Activated CD4-positive, alpha-beta T cell treated with anti-CD3 and anti-CD28 coated beads, Interleukin-2, amount 10 ng/mL, durations not matched to agents 24 days and 14 days (primary cell): ENCODE data around the gene LIPA. TPM values are rescaled to one million over a fixed set of nuclear protein-coding genes. Genes with fewer than 3 reads are reported as not detected.
"Not testable (repeated sequence)": the region's sequence is repeated elsewhere in the genome, so short reads cannot be mapped to it uniquely, and the experiment has no call there.

Experiments used
- DNase-seq: peaks from one replicate; pipeline ENCODE4 v3.0.0; 2022
- H3K27ac Mint-ChIP-seq: one replicate; pipeline ENCODE4 v1.8.0; 2022; ENCODE audit warnings: mild to moderate bottlenecking, mixed read lengths
- H3K27me3 Mint-ChIP-seq: one replicate; pipeline ENCODE4 v1.8.0; 2022; ENCODE audit warnings: mixed read lengths
- H3K36me3 Mint-ChIP-seq: one replicate; pipeline ENCODE4 v1.8.0; 2022; ENCODE audit warnings: low read depth, mild to moderate bottlenecking, mixed read lengths
- H3K4me1 Mint-ChIP-seq: one replicate; pipeline ENCODE4 v1.8.0; 2021; ENCODE audit warnings: mixed read lengths
- H3K4me3 Mint-ChIP-seq: one replicate; pipeline ENCODE4 v1.8.0; 2022; ENCODE audit warnings: mild to moderate bottlenecking, moderate library complexity, mixed read lengths
- H3K9me3 Mint-ChIP-seq: one replicate; pipeline ENCODE4 v1.8.0; 2021; ENCODE audit warnings: mixed read lengths
- intact Hi-C: fragments of 100-400 bp; cut with micrococcal nuclease; formaldehyde crosslinking; loops from one replicate; pipeline ENCODE4 v1.15.1; 2023
- total RNA-seq: library from RNA; stranded (reverse); gene quantifications from 2 replicates; pipeline ENCODE4 v1.2.3, GENCODE V29; 2022

Gene LIPA
- 7.6 and 9.1 TPM in 2 replicates for total RNA-seq

DNA sequence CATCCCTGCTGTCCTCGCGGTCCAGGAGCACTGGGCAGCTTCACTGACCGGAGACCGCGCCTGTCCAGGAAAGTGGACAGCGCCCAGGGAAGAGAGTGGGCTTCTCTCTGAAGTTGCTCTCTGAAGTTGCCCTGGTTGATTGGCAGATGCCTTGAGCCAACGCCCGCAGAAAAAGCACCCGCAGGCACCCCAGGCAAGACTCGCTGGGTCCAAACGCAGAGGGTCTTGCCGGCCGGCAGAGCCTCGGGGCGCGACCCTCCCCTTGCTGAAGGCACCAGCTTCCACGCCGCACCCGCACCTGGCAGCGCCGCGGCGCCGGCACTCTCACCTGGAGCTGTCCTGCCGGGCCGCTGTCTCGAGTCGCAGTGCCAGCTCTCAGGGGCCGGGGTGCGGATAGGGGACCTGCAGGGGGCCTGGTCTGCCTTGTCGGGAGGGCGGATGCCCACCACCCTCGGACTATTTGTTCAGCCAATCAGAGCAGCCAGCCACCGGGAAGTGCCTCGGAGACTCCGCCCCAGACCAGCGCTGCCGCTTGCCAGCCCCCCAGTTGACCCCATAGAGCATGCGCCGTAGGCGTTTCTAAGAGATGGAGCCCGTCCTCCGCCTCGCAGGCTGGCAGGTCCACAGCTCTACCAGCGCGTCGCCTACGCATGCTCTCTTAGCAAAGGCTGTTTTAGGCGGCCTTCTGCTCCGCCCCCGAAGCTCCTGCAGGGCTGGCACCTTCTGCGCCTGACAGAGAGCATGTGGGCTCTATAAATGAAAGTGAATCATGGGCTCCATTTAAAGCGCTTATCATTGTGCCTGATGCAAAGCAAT, at the start of gene LIPA:
LIPA (minus strand) TSS at position 367 of the 816 bp plus-strand sequence. CDS start 4,127 bp downstream, outside the sequence.
- Mint-ChIP-seq H3K36me3 (peaks cover 4% of the 10 kb centered on the region), H3K27me3 (peaks cover 10% of the 10 kb centered on the region), H3K9me3 (peaks cover 11% of the 10 kb centered on the region), H3K27ac (peak within 1 kb of the TSS; percentile 51), H3K4me1 (peaks cover 12% of the 10 kb centered on the region), H3K4me3 (peak within 1 kb of the TSS; percentile 84)
- DNase-seq = peak; percentile 96
- intact Hi-C loops = no loop called here

- peaks cover 11% of the 10 kb centered on the region for H3K36me3 Mint-ChIP-seq
- peaks cover 14% of the 10 kb centered on the region for H3K27me3 Mint-ChIP-seq
- DNase-seq = no peak
- H3K27ac Mint-ChIP-seq = no peak overlapping the region
- peak overlapping the region; percentile 85 for H3K4me3 Mint-ChIP-seq
- H3K4me1 Mint-ChIP-seq = peaks cover 37% of the 10 kb centered on the region
- peaks cover 10% of the 10 kb centered on the region for H3K9me3 Mint-ChIP-seq
- intact Hi-C loops = loop anchor here (1.0 kb wide), 1 partner anchor 31 kb away; no protein-coding TSS in a partner anchor
These were observed 49.7 kb upstream of the LIPA start for GRCh38 chr10:89301232-89301631.

DNA sequence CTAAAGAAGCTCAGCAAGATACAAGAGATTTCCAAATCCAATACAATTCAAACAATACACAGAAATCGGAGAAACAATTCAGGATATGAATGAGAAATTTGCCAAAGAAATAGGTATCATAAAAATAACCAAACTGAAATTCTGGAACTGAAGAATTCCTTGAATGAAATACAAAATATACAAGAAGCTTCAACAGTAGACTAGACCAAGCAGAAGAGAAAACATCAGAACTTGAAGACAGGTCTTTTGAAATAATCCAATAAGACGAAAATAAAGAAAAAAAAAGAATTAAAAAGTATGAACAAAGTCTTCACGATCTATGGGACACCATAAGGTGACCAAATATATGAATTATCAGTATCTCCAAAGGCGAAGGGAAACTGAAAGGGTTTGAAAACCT, 47.5 kb upstream of the LIPA start:
- H3K4me1 Mint-ChIP-seq = peaks cover 40% of the 10 kb centered on the region
- H3K27me3 Mint-ChIP-seq = peaks cover 16% of the 10 kb centered on the region
- peaks cover 6% of the 10 kb centered on the region for H3K36me3 Mint-ChIP-seq
- intact Hi-C loops = loop anchor here (10.0 kb wide), 1 partner anchor 266 kb away; no protein-coding TSS in a partner anchor
- no peak overlapping the region for H3K4me3 Mint-ChIP-seq
- H3K27ac Mint-ChIP-seq = no peak overlapping the region
- no peak for DNase-seq
- peaks cover 10% of the 10 kb centered on the region for H3K9me3 Mint-ChIP-seq

DNA sequence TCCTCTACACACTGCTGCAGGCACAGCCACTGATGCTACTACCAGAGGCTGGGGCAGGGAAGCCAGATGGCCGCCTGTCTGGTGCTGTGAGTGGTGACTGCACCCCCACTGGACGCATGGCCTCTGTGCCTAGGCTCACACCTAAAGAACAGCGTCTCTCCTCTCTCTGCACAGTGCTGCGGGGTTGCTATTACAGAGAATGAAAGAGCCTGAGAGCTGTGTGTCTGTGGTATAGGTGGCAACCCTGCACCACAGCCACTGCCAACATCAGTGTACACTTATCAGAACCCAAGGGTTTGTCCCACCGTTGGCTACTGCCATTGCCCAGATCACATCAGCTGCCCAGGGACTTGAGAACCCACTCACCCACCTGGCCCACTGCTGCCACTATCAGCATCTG, 46.2 kb upstream of the LIPA start:
- DNase-seq = no peak
- H3K27me3 Mint-ChIP-seq = peaks cover 14% of the 10 kb centered on the region
- no peak overlapping the region for H3K27ac Mint-ChIP-seq
- H3K9me3 Mint-ChIP-seq = peaks cover 10% of the 10 kb centered on the region
- intact Hi-C loops = loop anchor here (10.0 kb wide), 1 partner anchor 267 kb away; no protein-coding TSS in a partner anchor
- no peak overlapping the region for H3K4me3 Mint-ChIP-seq
- H3K4me1 Mint-ChIP-seq = peaks cover 33% of the 10 kb centered on the region
- H3K36me3 Mint-ChIP-seq = peaks cover 6% of the 10 kb centered on the region

DNA sequence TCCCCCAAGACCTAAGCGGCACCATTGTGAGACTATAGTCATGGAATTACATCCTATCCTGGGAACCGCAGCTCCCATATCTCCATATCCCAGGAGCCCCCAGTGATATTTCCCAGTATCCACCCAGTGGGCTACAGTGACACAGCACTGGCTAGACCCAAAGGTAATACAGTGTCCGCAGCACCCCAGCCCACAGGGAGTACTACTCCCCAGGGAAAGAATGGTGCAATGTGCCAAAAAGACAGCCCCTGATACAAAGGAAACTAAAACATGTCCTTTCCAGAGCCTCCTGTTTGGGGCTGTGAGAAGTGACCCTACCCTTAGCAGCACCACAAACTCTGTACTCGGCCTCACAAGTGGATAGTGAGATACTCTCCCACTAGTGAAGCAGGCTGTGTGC, 45.8 kb upstream of the LIPA start:
- peaks cover 6% of the 10 kb centered on the region for H3K36me3 Mint-ChIP-seq
- H3K4me3 Mint-ChIP-seq = no peak overlapping the region
- no peak for DNase-seq
- H3K9me3 Mint-ChIP-seq = peaks cover 10% of the 10 kb centered on the region
- no peak overlapping the region for H3K27ac Mint-ChIP-seq
- peaks cover 28% of the 10 kb centered on the region for H3K4me1 Mint-ChIP-seq
- H3K27me3 Mint-ChIP-seq = peaks cover 16% of the 10 kb centered on the region
- intact Hi-C loops = loop anchor here (10.0 kb wide), 1 partner anchor 267 kb away; no protein-coding TSS in a partner anchor

- no peak for DNase-seq
- Mint-ChIP-seq H3K4me1 (peaks cover 18% of the 10 kb centered on the region), H3K4me3 (no peak overlapping the region), H3K27me3 (peaks cover 16% of the 10 kb centered on the region), H3K9me3 (peaks cover 10% of the 10 kb centered on the region), H3K27ac (no peak overlapping the region), H3K36me3 (peaks cover 6% of the 10 kb centered on the region)
- intact Hi-C loops = loop anchor here (10.0 kb wide), 1 partner anchor 269 kb away; no protein-coding TSS in a partner anchor
These were observed 44.7 kb upstream of the LIPA start for GRCh38 chr10:89296220-89296648.

DNA sequence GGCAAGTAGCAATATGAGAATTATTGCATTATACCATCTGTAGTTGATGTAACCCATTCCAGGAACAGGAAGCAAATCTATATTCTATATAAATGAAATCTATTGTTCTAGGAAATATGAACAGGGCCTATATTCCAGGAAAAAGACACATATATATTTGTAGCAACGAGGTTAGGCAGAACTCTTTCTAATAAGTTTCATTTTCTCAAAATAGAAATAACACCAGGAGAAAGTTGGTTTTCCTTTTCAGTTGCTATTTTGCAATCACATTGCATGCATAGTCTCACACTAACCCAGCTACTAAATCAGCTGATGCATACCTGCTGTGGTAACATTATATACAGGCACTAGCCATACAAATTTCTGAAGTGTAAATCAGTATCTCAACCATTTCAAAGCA, 44.0 kb upstream of the LIPA start:
- no peak overlapping the region for H3K27ac Mint-ChIP-seq
- peaks cover 14% of the 10 kb centered on the region for H3K4me1 Mint-ChIP-seq
- intact Hi-C loops = loop anchor here (10.0 kb wide), 1 partner anchor 269 kb away; no protein-coding TSS in a partner anchor
- H3K27me3 Mint-ChIP-seq = peaks cover 16% of the 10 kb centered on the region
- H3K4me3 Mint-ChIP-seq = no peak overlapping the region
- H3K9me3 Mint-ChIP-seq = peaks cover 10% of the 10 kb centered on the region
- H3K36me3 Mint-ChIP-seq = peaks cover 6% of the 10 kb centered on the region
- no peak for DNase-seq

DNA sequence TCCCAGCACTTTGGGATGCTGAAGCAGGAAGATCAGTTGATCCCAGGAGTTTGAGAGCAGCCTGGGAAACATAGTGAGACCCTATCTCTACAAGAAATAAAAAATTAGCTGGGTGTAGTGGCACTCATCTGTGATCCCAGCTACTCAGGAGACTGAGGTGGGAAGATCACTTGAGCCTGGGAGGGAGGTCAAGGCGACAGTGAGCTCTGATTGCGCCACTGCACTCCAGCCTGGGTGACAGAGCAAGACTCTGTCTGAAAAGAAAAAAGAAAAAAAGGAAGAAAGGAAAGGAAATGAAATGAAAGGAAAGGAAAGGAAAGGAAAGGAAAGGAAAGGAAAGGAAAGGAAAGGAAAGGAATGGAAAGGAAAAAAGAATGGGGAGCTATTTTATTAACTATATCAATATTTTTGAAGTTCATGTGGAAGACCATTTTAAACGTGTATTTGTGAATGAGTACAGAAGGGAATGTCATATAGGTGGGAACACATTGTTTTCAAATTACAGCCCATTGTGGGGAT, 43.2 kb upstream of the LIPA start:
- H3K4me1 Mint-ChIP-seq = peaks cover 14% of the 10 kb centered on the region
- intact Hi-C loops = loop anchor here (10.0 kb wide), 1 partner anchor 270 kb away; no protein-coding TSS in a partner anchor

GRCh38 chr10:89285303-89285702, 33.7 kb upstream of the LIPA start:
- intact Hi-C loops, H3K27ac Mint-ChIP-seq, H3K36me3 Mint-ChIP-seq, H3K4me3 Mint-ChIP-seq, H3K9me3 Mint-ChIP-seq, H3K4me1 Mint-ChIP-seq, DNase-seq: not testable (repeated sequence)
- peaks cover 24% of the 10 kb centered on the region for H3K27me3 Mint-ChIP-seq

More for the DNA sequence above, 43.2 kb upstream of the LIPA start:
- no peak for DNase-seq
- peaks cover 6% of the 10 kb centered on the region for H3K36me3 Mint-ChIP-seq
- no peak overlapping the region for H3K27ac Mint-ChIP-seq
- H3K9me3 Mint-ChIP-seq = peaks cover 10% of the 10 kb centered on the region
- H3K4me3 Mint-ChIP-seq = no peak overlapping the region
- H3K27me3 Mint-ChIP-seq = peaks cover 16% of the 10 kb centered on the region

DNA sequence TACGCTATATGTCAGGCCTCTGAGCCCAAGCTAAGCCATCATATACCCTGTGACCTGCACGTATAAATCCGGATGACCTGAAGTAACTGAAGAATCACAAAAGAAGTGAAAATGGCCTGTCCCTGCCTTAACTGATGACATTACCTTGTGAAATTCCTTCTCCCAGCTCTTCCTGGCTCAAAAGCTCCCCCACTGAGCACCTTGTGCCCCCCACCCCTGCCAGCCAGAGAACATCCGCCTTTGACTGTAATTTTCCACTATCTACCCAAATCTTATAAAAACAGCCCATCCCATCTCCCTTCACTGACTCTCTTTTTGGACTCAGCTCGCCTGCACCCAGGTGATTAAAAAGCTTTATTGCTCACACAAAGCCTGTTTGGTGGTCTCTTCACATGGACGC, 33.1 kb upstream of the LIPA start:
- intact Hi-C loops, H3K9me3 Mint-ChIP-seq, H3K36me3 Mint-ChIP-seq, DNase-seq, H3K4me1 Mint-ChIP-seq, H3K4me3 Mint-ChIP-seq, H3K27ac Mint-ChIP-seq: not testable (repeated sequence)
- H3K27me3 Mint-ChIP-seq = peaks cover 24% of the 10 kb centered on the region

DNA sequence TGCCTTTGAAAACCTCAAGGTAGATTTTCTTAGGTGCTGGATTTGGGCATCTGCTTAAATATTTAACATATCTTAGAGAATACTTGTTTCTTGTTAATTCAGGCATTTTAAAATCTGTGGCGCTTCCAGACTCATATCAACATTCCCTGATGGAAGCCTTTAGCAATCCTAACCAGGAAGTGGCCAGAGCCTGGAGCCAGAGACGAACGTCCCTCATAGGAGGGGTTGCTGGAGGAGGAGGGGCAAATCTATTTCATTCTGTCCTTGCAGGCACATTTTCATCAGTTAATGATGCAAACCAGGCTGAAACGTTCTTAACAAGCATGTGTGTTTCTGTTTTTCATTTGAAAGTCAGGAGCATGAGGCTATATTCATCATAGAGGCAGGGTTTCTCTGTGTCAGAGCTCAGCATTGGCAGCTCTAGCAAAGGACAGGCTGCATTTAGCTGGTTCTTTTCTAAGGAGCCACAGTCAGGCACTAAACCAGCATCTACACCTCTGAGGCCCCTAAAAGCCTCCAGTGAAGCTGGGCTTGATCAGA, 32.4 kb upstream of the LIPA start:
- H3K27me3 Mint-ChIP-seq = peaks cover 26% of the 10 kb centered on the region
- H3K4me3 Mint-ChIP-seq = no peak overlapping the region
- intact Hi-C loops = no loop called here

GRCh38 chr10:89283025-89283935, 31.7 kb upstream of the LIPA start:
- intact Hi-C loops = no loop called here
- H3K36me3 Mint-ChIP-seq = no peaks in the 10 kb centered on the region

More for the DNA sequence above, 32.4 kb upstream of the LIPA start:
- H3K9me3 Mint-ChIP-seq = no peaks in the 10 kb centered on the region
- H3K36me3 Mint-ChIP-seq = no peaks in the 10 kb centered on the region
- no peaks in the 10 kb centered on the region for H3K4me1 Mint-ChIP-seq
- no peak for DNase-seq
- no peak overlapping the region for H3K27ac Mint-ChIP-seq

More at GRCh38 chr10:89283025-89283935, 31.7 kb upstream of the LIPA start:
- Mint-ChIP-seq H3K9me3 (no peaks in the 10 kb centered on the region), H3K27me3 (peaks cover 26% of the 10 kb centered on the region), H3K4me1 (no peaks in the 10 kb centered on the region), H3K27ac (no peak overlapping the region), H3K4me3 (no peak overlapping the region)
- DNase-seq = no peak
